Endodermal cell (in vitro differentiated cells): ENCODE results near the gene MIER1. TPM values are rescaled to one million over a fixed set of nuclear protein-coding genes. Genes with fewer than 3 reads are reported as not detected.

ENCODE experiments used
- DNase-seq: peaks from one replicate; pipeline ENCODE4 v3.0.0-alpha.2; 2017
- H3K27ac ChIP-seq: 2 replicates; pipeline ENCODE4 v1.5.1; 2013; ENCODE audit warnings: mild to moderate bottlenecking, low read depth, low read length, moderate library complexity
- H3K27me3 ChIP-seq: 2 replicates; pipeline ENCODE4 v1.6.1; 2013; ENCODE audit warnings: mild to moderate bottlenecking, low read length, moderate library complexity; ENCODE audit not compliant: insufficient read depth, control insufficient read depth, poor library complexity, severe bottlenecking
- H3K36me3 ChIP-seq: 2 replicates; pipeline ENCODE4 v1.7.0; 2013; ENCODE audit warnings: mild to moderate bottlenecking, low read length, moderate library complexity; ENCODE audit not compliant: control insufficient read depth, insufficient read depth
- H3K4me1 ChIP-seq: one replicate; pipeline ENCODE4 v1.7.0; 2013; ENCODE audit warnings: low read length; ENCODE audit not compliant: control insufficient read depth, insufficient read depth
- H3K4me3 ChIP-seq: 2 replicates; pipeline ENCODE4 v1.5.1; 2013; ENCODE audit warnings: mild to moderate bottlenecking, low read length, moderate library complexity
- H3K9ac ChIP-seq: 2 replicates; pipeline ENCODE4 v1.6.1; 2013; ENCODE audit warnings: mild to moderate bottlenecking, low read length, moderate library complexity; ENCODE audit not compliant: poor library complexity, severe bottlenecking; ENCODE audit errors: extremely low read depth
- H3K9me3 ChIP-seq: 2 replicates; pipeline ENCODE4 v1.6.1; 2013; ENCODE audit warnings: mild to moderate bottlenecking, low read length, moderate library complexity; ENCODE audit not compliant: control insufficient read depth
- H3K27ac Mint-ChIP-seq: 2 replicates; pipeline ENCODE4 v1.8.0; 2020; ENCODE audit warnings: mixed read lengths
- H3K27me3 Mint-ChIP-seq: 2 replicates; pipeline ENCODE4 v1.8.0; 2021; ENCODE audit warnings: mild to moderate bottlenecking, mixed read lengths; ENCODE audit not compliant: insufficient read depth
- H3K36me3 Mint-ChIP-seq: 2 replicates; pipeline ENCODE4 v1.8.0; 2020; ENCODE audit warnings: low read depth, mixed read lengths
- H3K4me1 Mint-ChIP-seq: 2 replicates; pipeline ENCODE4 v1.8.0; 2020; ENCODE audit warnings: mixed read lengths
- H3K4me3 Mint-ChIP-seq: 2 replicates; pipeline ENCODE4 v1.8.0; 2020; ENCODE audit warnings: mild to moderate bottlenecking, moderate library complexity, mixed read lengths
- H3K9me3 Mint-ChIP-seq: 2 replicates; pipeline ENCODE4 v1.8.0; 2020; ENCODE audit warnings: mild to moderate bottlenecking, mixed read lengths
- WGBS, 2 experiments: methylation state at CpG; one replicate each; pipeline versions ENCODE4 v1.1.5 to v1.1.7; 2013; ENCODE audit warnings: missing lambda C conversion rate in 2 of 2, mixed read lengths in 1 of 2; ENCODE audit not compliant: insufficient coverage in 1 of 2, insufficient read length in 1 of 2; 5-methylcytosine and 5-hydroxymethylcytosine counted together
- total RNA-seq, 2 donors: library from RNA; stranded (reverse); fragmentation: NEBNext Ultra II Directional in 1 of 2; extraction: Animal tissue kit (Norgen Biotek cat#: 25700) in 1 of 2; gene quantifications; 2 replicates in 1 of 2; 3 replicates in 1 of 2; pipeline ENCODE4 v1.2.1, GENCODE V29; 2021
- TF ChIP-seq, protein P1 (sequence below): fragments of 200-600 bp; sonication (generic); conservative IDR thresholded peaks from 2 replicates; pipeline ENCODE4 v1.5.0; 2021; ENCODE audit warnings: antibody characterized with exemption, mild to moderate bottlenecking

The MIER1 gene
- total RNA-seq, 2 donors from 2014 or later, result 29.1 to 35.4 TPM

DNA sequence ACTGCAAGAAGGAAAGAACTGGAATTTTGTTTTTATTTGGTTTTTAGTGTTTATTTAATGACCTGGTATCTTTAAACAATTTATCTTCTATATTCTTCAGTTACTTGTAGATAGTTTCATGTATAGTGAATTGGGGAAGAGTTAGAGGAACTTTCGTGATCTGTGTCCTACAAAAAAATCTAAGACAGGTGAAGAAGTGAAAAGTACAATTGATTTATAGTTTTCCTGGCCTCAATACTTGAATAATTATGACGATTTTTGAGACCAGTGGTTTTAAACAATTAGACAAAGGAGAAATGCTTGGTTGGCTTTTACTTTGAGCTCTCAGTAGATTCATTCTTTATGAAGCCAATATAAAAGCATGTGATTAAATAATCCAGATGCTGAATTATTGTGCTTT lies 7.5 kb downstream of the MIER1 start:
- DNase-seq, result no peak
- TF ChIP-seq, protein P1, sequence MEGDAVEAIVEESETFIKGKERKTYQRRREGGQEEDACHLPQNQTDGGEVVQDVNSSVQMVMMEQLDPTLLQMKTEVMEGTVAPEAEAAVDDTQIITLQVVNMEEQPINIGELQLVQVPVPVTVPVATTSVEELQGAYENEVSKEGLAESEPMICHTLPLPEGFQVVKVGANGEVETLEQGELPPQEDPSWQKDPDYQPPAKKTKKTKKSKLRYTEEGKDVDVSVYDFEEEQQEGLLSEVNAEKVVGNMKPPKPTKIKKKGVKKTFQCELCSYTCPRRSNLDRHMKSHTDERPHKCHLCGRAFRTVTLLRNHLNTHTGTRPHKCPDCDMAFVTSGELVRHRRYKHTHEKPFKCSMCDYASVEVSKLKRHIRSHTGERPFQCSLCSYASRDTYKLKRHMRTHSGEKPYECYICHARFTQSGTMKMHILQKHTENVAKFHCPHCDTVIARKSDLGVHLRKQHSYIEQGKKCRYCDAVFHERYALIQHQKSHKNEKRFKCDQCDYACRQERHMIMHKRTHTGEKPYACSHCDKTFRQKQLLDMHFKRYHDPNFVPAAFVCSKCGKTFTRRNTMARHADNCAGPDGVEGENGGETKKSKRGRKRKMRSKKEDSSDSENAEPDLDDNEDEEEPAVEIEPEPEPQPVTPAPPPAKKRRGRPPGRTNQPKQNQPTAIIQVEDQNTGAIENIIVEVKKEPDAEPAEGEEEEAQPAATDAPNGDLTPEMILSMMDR, result no peak
- WGBS, 2 experiments, result 71 to 76% methylated on average over 2 of the region's 2 CpGs
- H3K9me3 ChIP-seq, result no peaks in the 10 kb centered on the region
- H3K9ac ChIP-seq, result no peak overlapping the region
- no peak overlapping the region for H3K27ac ChIP-seq
- no peaks in the 10 kb centered on the region for H3K27me3 ChIP-seq
- Mint-ChIP-seq H3K27me3 (no peaks in the 10 kb centered on the region), H3K36me3 (peaks cover 2% of the 10 kb centered on the region), H3K27ac (peak overlapping the region; percentile 50), H3K9me3 (no peaks in the 10 kb centered on the region), H3K4me3 (peak overlapping the region; percentile 88), H3K4me1 (peaks cover 20% of the 10 kb centered on the region)
- H3K36me3 ChIP-seq, result no peaks in the 10 kb centered on the region
- peak overlapping the region; percentile 93 for H3K4me3 ChIP-seq
- no peaks in the 10 kb centered on the region for H3K4me1 ChIP-seq

DNA sequence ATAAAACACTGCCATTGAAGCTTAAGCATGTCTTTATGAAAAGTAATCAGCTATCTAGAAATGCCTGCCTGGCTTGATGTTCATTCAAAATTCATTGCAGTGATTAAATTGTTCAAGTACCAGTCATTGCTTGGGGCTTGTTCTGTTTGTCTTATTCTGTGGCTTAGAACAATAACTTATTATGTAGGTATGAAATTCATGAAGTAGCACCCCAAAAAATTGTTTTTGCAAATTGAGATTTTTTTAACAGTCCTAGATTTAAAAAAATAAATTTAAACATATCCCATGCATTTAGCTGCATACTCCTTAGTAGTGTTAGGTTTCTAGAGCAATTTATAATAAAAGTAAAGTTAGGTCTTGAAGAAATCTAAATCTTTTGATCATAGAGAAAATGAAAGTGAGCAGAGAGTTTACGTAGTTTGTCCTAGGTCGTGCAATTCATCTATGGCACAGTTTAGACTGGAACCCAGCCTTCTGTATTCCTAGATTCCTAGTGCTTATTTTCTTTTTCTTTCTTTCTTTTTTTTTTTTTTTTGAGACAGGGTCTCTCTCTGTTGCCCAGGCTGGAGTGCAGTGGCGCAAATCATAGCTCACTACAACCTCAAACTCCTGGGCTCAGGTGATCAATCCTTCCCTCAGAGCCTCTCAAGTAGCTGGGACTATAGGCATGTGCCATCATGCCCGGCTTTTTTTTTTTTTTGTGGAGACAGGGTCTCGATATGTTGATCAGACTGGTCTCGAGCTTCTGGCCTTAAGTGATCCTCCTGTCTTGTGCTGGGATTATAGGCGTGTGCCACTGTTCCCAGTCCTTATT lies 9.3 kb downstream of the MIER1 start:
- no peak overlapping the region for H3K4me3 ChIP-seq
- Mint-ChIP-seq H3K4me1 (peaks cover 20% of the 10 kb centered on the region), H3K9me3 (no peaks in the 10 kb centered on the region), H3K36me3 (peaks cover 2% of the 10 kb centered on the region), H3K27me3 (no peaks in the 10 kb centered on the region), H3K27ac (no peak overlapping the region), H3K4me3 (no peak overlapping the region)
- TF ChIP-seq, protein P1, result no peak
- H3K9me3 ChIP-seq, result no peaks in the 10 kb centered on the region
- WGBS, 2 experiments, result 92 to 94% methylated on average over 3 to 7 of the region's 7 CpGs
- H3K4me1 ChIP-seq, result no peaks in the 10 kb centered on the region
- no peaks in the 10 kb centered on the region for H3K27me3 ChIP-seq
- DNase-seq, result no peak
- no peak overlapping the region for H3K27ac ChIP-seq
- H3K9ac ChIP-seq, result no peak overlapping the region
- H3K36me3 ChIP-seq, result no peaks in the 10 kb centered on the region

DNA sequence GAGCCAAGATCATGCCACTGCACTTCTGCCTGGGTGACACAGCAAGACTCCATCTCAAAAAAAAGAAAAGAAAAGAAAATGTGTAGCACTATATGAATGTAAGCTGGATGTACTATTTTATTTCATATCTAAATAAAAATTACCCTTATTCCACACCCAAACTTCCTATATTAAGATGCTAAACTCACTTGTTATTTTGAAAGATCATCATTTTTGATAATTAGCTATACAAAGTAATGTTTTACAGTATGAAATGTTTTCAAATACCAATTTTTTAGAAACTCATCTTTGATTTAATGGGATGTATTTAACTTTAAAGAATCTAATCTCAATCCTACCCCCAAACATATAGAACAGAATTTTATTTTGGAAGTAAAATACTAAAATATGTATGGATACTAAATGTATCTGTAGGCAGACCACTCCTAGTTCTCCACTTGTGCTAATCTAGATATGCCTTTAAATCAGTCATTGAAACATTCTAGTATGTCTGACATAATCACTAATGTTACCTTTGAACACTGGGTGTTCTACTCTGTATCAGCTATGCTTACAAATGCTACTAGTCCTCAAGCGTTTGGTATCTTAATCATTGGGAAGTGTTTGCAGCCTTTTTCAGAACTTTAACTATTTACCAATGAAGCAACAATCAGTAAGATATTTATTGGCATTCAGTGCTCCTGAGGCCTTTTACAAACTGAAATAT lies 12.9 kb downstream of the MIER1 start:
- H3K9me3 Mint-ChIP-seq, result no peaks in the 10 kb centered on the region
- H3K27ac Mint-ChIP-seq, result no peak overlapping the region

More for the DNA sequence above, 12.9 kb downstream of the MIER1 start:
- Mint-ChIP-seq H3K27me3 (no peaks in the 10 kb centered on the region), H3K36me3 (peaks cover 5% of the 10 kb centered on the region), H3K4me1 (peaks cover 3% of the 10 kb centered on the region), H3K4me3 (no peak overlapping the region)
- Histone ChIP-seq H3K27me3 (no peaks in the 10 kb centered on the region), H3K9me3 (no peaks in the 10 kb centered on the region), H3K4me3 (no peak overlapping the region), H3K4me1 (no peaks in the 10 kb centered on the region), H3K36me3 (peaks cover 19% of the 10 kb centered on the region), H3K27ac (no peak overlapping the region), H3K9ac (no peak overlapping the region)
- WGBS, 2 experiments, result 0% methylated on average over 1 of the region's 1 CpG
- DNase-seq, result no peak
- TF ChIP-seq, protein P1, result no peak
